GM12878 (cell line): ENCODE data around the gene ORM2. TPM values are rescaled to one million over a fixed set of nuclear protein-coding genes. Genes with fewer than 3 reads are reported as not detected.

Experiments
- ATAC-seq: fragments of 200-7000 bp; cut with Tn5 transposase; 3 replicates; pipeline ENCODE4 v1.9.1; 2020; ENCODE audit warnings: mild to moderate bottlenecking, moderate library complexity
- BruUV-seq: library from RNA; stranded (reverse); fragments of 400-500 nt; replicated peaks from 2 replicates; lab custom pipeline; 2021; lab: Mats Ljungman, UMichigan
- CTCF ChIA-PET: fragments of 300-600 bp; sonication (Branson Sonifier 250); formaldehyde crosslinking; extraction: SDS; loops from one replicate; lab custom pipeline; 2021; ENCODE audit warnings: inconsistent platforms; lab: Yijun Ruan, JAX
- POLR2A ChIA-PET: fragments of 350-600 bp; formaldehyde crosslinking; extraction: SDS; loops from one replicate; lab custom pipeline; 2021; ENCODE audit warnings: inconsistent platforms; lab: Charles Lee
- RAD21 ChIA-PET: fragments of 300-600 bp; sonication (Branson Sonifier 250); formaldehyde crosslinking; loops from one replicate; lab custom pipeline; 2023; ENCODE audit warnings: antibody characterized with exemption; ENCODE audit not compliant: unreplicated experiment; lab: Charles Lee
- SMC1A ChIA-PET: fragments of 300-600 bp; sonication (Branson Sonifier 250); formaldehyde crosslinking; loops from one replicate; lab custom pipeline; 2023; ENCODE audit not compliant: unreplicated experiment, uncharacterized antibody; lab: Charles Lee
- DNase-seq: peaks from one replicate; pipeline ENCODE4 v3.0.0-alpha.2; 2011; ENCODE audit warnings: low read depth, low spot score
- FAIRE-seq: peaks from 3 replicates; lab custom pipeline; 2011; peaks lifted over from hg19 to GRCh38; lab: Jason Lieb, UNC
- H2AFZ ChIP-seq: 2 replicates; pipeline ENCODE4 v1.6.0; 2011; ENCODE audit warnings: low read depth, low read length, control low read depth; ENCODE audit not compliant: control insufficient read depth
- H3K27ac ChIP-seq: 2 replicates; pipeline ENCODE4 v1.5.1; 2011; ENCODE audit warnings: control low read depth; ENCODE audit not compliant: control insufficient read depth, insufficient read depth
- H3K27me3 ChIP-seq, 2 experiments: replicated peaks in 1 of 2; 2 replicates each; pipeline versions ENCODE4 v1.6.0 to v1.6.1; 2011; ENCODE audit warnings: low read length in 1 of 2; ENCODE audit not compliant: control insufficient read depth in 2 of 2, insufficient read depth in 2 of 2
- H3K36me3 ChIP-seq, 2 experiments: 2 replicates each; pipeline ENCODE4 v1.5.1; 2011; ENCODE audit warnings: low read length in 1 of 2; ENCODE audit not compliant: control insufficient read depth in 2 of 2, insufficient read depth in 2 of 2
- H3K4me1 ChIP-seq: 2 replicates; pipeline ENCODE4 v1.6.1; 2011; ENCODE audit warnings: mild to moderate bottlenecking, low read length, moderate library complexity, mixed read lengths; ENCODE audit not compliant: control insufficient read depth, insufficient read depth
- H3K4me2 ChIP-seq: 2 replicates; pipeline ENCODE4 v1.6.0; 2011; ENCODE audit warnings: control low read depth; ENCODE audit not compliant: control insufficient read depth, insufficient read depth
- H3K4me3 ChIP-seq: fragments of 200-600 bp; sonication (generic); 2 replicates; pipeline ENCODE4 v1.5.1; 2016
- H3K79me2 ChIP-seq: 2 replicates; pipeline ENCODE4 v1.6.0; 2011; ENCODE audit warnings: low read length; ENCODE audit not compliant: control insufficient read depth, insufficient read depth
- H3K9ac ChIP-seq: 2 replicates; pipeline ENCODE4 v1.8.0; 2011; ENCODE audit warnings: low read length, control low read depth, mixed read lengths; ENCODE audit not compliant: control insufficient read depth, insufficient read depth
- H3K9me3 ChIP-seq: replicated peaks from 3 replicates; pipeline ENCODE4 v1.5.1; 2011; ENCODE audit warnings: mild to moderate bottlenecking, low read length; ENCODE audit not compliant: control insufficient read depth, insufficient read depth
- H4K20me1 ChIP-seq: 2 replicates; pipeline ENCODE4 v1.6.0; 2011; ENCODE audit not compliant: control insufficient read depth, insufficient read depth
- CHD2 ChIP-seq: IDR thresholded peaks from 2 replicates; pipeline ENCODE4 v1.6.1; 2011; ENCODE audit warnings: low read depth, low read length, improper control_type of control experiment, borderline replicate concordance
- NFYB ChIP-seq: IDR thresholded peaks from 2 replicates; pipeline ENCODE4 v1.6.1; 2011; ENCODE audit warnings: low read depth, mild to moderate bottlenecking, low read length, improper control_type of control experiment, moderate library complexity; ENCODE audit not compliant: insufficient read depth
- SMC3 ChIP-seq: IDR thresholded peaks from 2 replicates; pipeline ENCODE4 v1.6.1; 2011; ENCODE audit warnings: low read length, improper control_type of control experiment, borderline replicate concordance
- ZBTB11 ChIP-seq: fragments of 450-650 bp; formaldehyde crosslinking; IDR thresholded peaks from 2 replicates; pipeline ENCODE4 v1.5.0; 2022; ENCODE audit warnings: mild to moderate bottlenecking, missing genetic modification characterization
- WGBS: methylation state at CpG from one replicate; pipeline ENCODE4 v1.1.6; 2016; ENCODE audit warnings: low lambda C conversion rate; ENCODE audit not compliant: insufficient replicate concordance, insufficient coverage; ENCODE audit errors: missing lambda C conversion rate; 5-methylcytosine and 5-hydroxymethylcytosine counted together
- in situ Hi-C: fragments of 300-500 bp; cut with MboI; formaldehyde crosslinking; loops from 9 replicates; pipeline ENCODE4 v1.14.3; 2018; ENCODE audit warnings: mixed read lengths
- intact Hi-C: fragments of 100-400 bp; cut with micrococcal nuclease; formaldehyde crosslinking; loops from one replicate; pipeline ENCODE4 v1.14.2; 2022; ENCODE audit not compliant: unreplicated experiment
- polyA plus RNA-seq, 11 experiments: library from polyadenylated mRNA; depleted of rRNA in 4 of 11; unstranded in 6 of 11; stranded (reverse) in 5 of 11; fragments of >200 nt; fragmentation: Nextera tagmentation in 4 of 11; fragmentation: Illumina TruSeq in 1 of 11; extraction: Ambion mirVana in 4 of 11; extraction: Trizol in 1 of 11; gene quantifications; 1 replicate in 1 of 11; 2 replicates in 10 of 11; pipeline versions ENCODE4 v1.2.1 to v1.2.3, GENCODE V29; 2011 to 2016; ENCODE audit warnings: inconsistent platforms in 2 of 11, missing spikeins in 2 of 11, low read depth in 1 of 11
- total RNA-seq, 4 experiments: library from RNA; depleted of rRNA in 3 of 4; stranded (reverse); fragments of >200 nt in 3 of 4; fragmentation: Illumina TruSeq in 1 of 4; extraction: Trizol in 1 of 4; gene quantifications; 2 replicates each; pipeline versions ENCODE4 v1.2.1 to v1.2.3, GENCODE V29; 2013 to 2021

Gene ORM2
- total and polyA plus RNA-seq, 10 of the 15 experiments (the other 5 are each of a cell fraction or from before 2014, with no cell fraction given), result 0.64 TPM; not detected in 9

- no peaks in the 10 kb centered on the region for H3K36me3 ChIP-seq
- H2AFZ ChIP-seq, result no peak overlapping the region
- no peaks in the 10 kb centered on the region for H3K9me3 ChIP-seq
- 48% methylated on average over 8 of the region's 8 CpGs for WGBS
- ChIA-PET POLR2A (no interaction called here), CTCF (interaction anchor here (1.4 kb wide), 1 partner anchor 25 kb away, joined by 4 read pairs; no protein-coding TSS in a partner anchor), RAD21 (no interaction called here), SMC1A (interaction anchor here (1.1 kb wide), 1 partner anchor 120 kb away, joined by 3 read pairs; no protein-coding TSS in a partner anchor)
- no TSS peak for BruUV-seq
- no peak overlapping the region for H3K9ac ChIP-seq
- no peaks in the 10 kb centered on the region for H4K20me1 ChIP-seq
- no peak overlapping the region for H3K4me3 ChIP-seq
- H3K27me3 ChIP-seq, result no peaks in the 10 kb centered on the region; a peak in 1 of 4 replicates
- in situ Hi-C loops, result no loop called here
- no peak overlapping the region for H3K27ac ChIP-seq
- no peak overlapping the region for H3K4me2 ChIP-seq
- DNase-seq, result no peak
- no peak for ATAC-seq
- H3K79me2 ChIP-seq, result no peaks in the 10 kb centered on the region
- intact Hi-C loops, result no loop called here
- TF ChIP-seq CHD2 (no peak), NFYB (no peak), SMC3 (no peak), ZBTB11 (CRISPR knock-in tag) (no peak)
- no peaks in the 10 kb centered on the region for H3K4me1 ChIP-seq
- no peak for FAIRE-seq
Measured at GRCh38 chr9:114315723-114316363, 13.8 kb upstream of the ORM2 start.
